SK-N-SH treated with all-trans-retinoic acid at 6 μM for 48 hours (cell line): ENCODE data around the gene BAZ1A.
"Not testable (repeated sequence)": the region's sequence is repeated elsewhere in the genome, so short reads cannot be mapped to it uniquely, and the experiment has no call there.

Experiments
- ATAC-seq: fragments of 200-7000 bp; cut with Tn5 transposase; 3 replicates; pipeline ENCODE4 v1.9.1; 2020; ENCODE audit warnings: mild to moderate bottlenecking, moderate library complexity
- ARNTL ChIP-seq: fragments of 450-650 bp; formaldehyde crosslinking; IDR thresholded peaks from 2 replicates; pipeline ENCODE4 v1.5.0; 2020; ENCODE audit warnings: low read depth, mild to moderate bottlenecking, moderate library complexity, borderline replicate concordance
- BACH2 ChIP-seq: fragments of 250-450 bp; sonication (Bioruptor Pico); IDR thresholded peaks from 2 replicates; pipeline ENCODE4 v1.9.0; 2021; ENCODE audit warnings: mild to moderate bottlenecking, borderline replicate concordance
- CREB5 ChIP-seq: fragments of 250-450 bp; sonication (Bioruptor Pico); IDR thresholded peaks from 2 replicates; pipeline ENCODE4 v1.5.1; 2020; ENCODE audit warnings: low read depth, mild to moderate bottlenecking, moderate library complexity
- CSRNP3 ChIP-seq: fragments of 250-450 bp; sonication (Bioruptor Pico); IDR thresholded peaks from 2 replicates; pipeline ENCODE4 v1.5.1; 2021; ENCODE audit warnings: mild to moderate bottlenecking, moderate library complexity
- ESRRG ChIP-seq: fragments of 250-450 bp; sonication (Bioruptor Pico); IDR thresholded peaks from 2 replicates; pipeline ENCODE4 v1.6.1; 2021; ENCODE audit warnings: mild to moderate bottlenecking
- ISL1 ChIP-seq: fragments of 250-450 bp; sonication (Bioruptor Pico); IDR thresholded peaks from 2 replicates; pipeline ENCODE4 v2.1.2; 2022; ENCODE audit warnings: mild to moderate bottlenecking, moderate library complexity
- PPARA ChIP-seq: fragments of 250-450 bp; sonication (Bioruptor Pico); IDR thresholded peaks from 2 replicates; pipeline ENCODE4 v1.5.0; 2020; ENCODE audit warnings: mild to moderate bottlenecking, borderline replicate concordance
- RARB ChIP-seq: fragments of 250-450 bp; sonication (Bioruptor Pico); IDR thresholded peaks from 2 replicates; pipeline ENCODE4 v1.8.0; 2021; ENCODE audit warnings: mild to moderate bottlenecking, moderate library complexity
- SNAI2 ChIP-seq: fragments of 250-450 bp; sonication (Bioruptor Pico); IDR thresholded peaks from 2 replicates; pipeline ENCODE4 v1.5.0; 2020; ENCODE audit warnings: mild to moderate bottlenecking, moderate library complexity
- TCF4 ChIP-seq: fragments of 250-450 bp; sonication (Bioruptor Pico); IDR thresholded peaks from 2 replicates; pipeline ENCODE4 v1.8.0; 2021; ENCODE audit warnings: mild to moderate bottlenecking, moderate library complexity, borderline replicate concordance
- TOX ChIP-seq: fragments of 250-450 bp; sonication (Bioruptor Pico); IDR thresholded peaks from 2 replicates; pipeline ENCODE4 v1.8.0; 2021; ENCODE audit warnings: mild to moderate bottlenecking, moderate library complexity, borderline replicate concordance
- TSHZ2 ChIP-seq: fragments of 250-450 bp; sonication (Bioruptor Pico); IDR thresholded peaks from 2 replicates; pipeline ENCODE4 v1.5.0; 2020; ENCODE audit warnings: mild to moderate bottlenecking, moderate library complexity
- ZC3H10 ChIP-seq: fragments of 250-450 bp; sonication (Bioruptor Pico); IDR thresholded peaks from 2 replicates; pipeline ENCODE4 v1.5.1; 2021; ENCODE audit warnings: mild to moderate bottlenecking, moderate library complexity
- ZFP30 ChIP-seq: fragments of 450-650 bp; formaldehyde crosslinking; IDR thresholded peaks from 2 replicates; pipeline ENCODE4 v1.5.0; 2022; ENCODE audit warnings: mild to moderate bottlenecking, moderate library complexity
- ZNF565 ChIP-seq: fragments of 450-650 bp; formaldehyde crosslinking; conservative IDR thresholded peaks from 2 replicates; pipeline ENCODE4 v1.5.0; 2020; ENCODE audit warnings: low read depth, mild to moderate bottlenecking, moderate library complexity
- ZNF70 ChIP-seq: fragments of 450-650 bp; formaldehyde crosslinking; IDR thresholded peaks from 2 replicates; pipeline ENCODE4 v1.5.0; 2020; ENCODE audit warnings: mild to moderate bottlenecking, moderate library complexity
- ZNF8 ChIP-seq: fragments of 450-650 bp; formaldehyde crosslinking; IDR thresholded peaks from 2 replicates; pipeline ENCODE4 v1.5.0; 2020; ENCODE audit warnings: mild to moderate bottlenecking, moderate library complexity

The BAZ1A gene

GRCh38 chr14:34817768-34818167 is 57.4 kb downstream of the BAZ1A start:
- ATAC-seq = no peak
- TF ChIP-seq ARNTL = no peak
- no peak for TF ChIP-seq ZFP30 (CRISPR knock-in tag)
- TF ChIP-seq ZNF8 = no peak
- no peak for TF ChIP-seq TCF4 (CRISPR knock-in tag)
- TF ChIP-seq TSHZ2 (CRISPR knock-in tag) = no peak
- TF ChIP-seq SNAI2 = no peak

- TF ChIP-seq ESRRG (CRISPR knock-in tag) (no peak), RARB (CRISPR knock-in tag) (no peak), ZFP30 (CRISPR knock-in tag) (no peak), ZC3H10 (no peak)
- no peak for ATAC-seq
Observed at GRCh38 chr14:34810028-34810427, 65.1 kb downstream of the BAZ1A start.

- no peak for ATAC-seq
- no peak for TF ChIP-seq TOX
- TF ChIP-seq, all 23 proteins: peak for 0
Observed at GRCh38 chr14:34806257-34806656, 68.9 kb downstream of the BAZ1A start.

GRCh38 chr14:34804933-34805332 is 70.2 kb downstream of the BAZ1A start:
- no peak for ATAC-seq
- no peak for TF ChIP-seq PPARA (CRISPR knock-in tag)
- no peak for TF ChIP-seq ZNF565
- no peak for TF ChIP-seq TSHZ2 (CRISPR knock-in tag)
- no peak for TF ChIP-seq ZNF8
- no peak for TF ChIP-seq TCF4 (CRISPR knock-in tag)
- TF ChIP-seq SNAI2 = no peak
- TF ChIP-seq ESRRG (CRISPR knock-in tag) = no peak

GRCh38 chr14:34798861-34799260 is 76.3 kb downstream of the BAZ1A start:
- not testable (repeated sequence) for ATAC-seq

- no peak for ATAC-seq
- TF ChIP-seq ZFP30 (CRISPR knock-in tag) = no peak
- no peak for TF ChIP-seq ARNTL
- TF ChIP-seq BACH2 (CRISPR knock-in tag) = no peak
- TF ChIP-seq CSRNP3 (CRISPR knock-in tag) = no peak
- TF ChIP-seq RARB (CRISPR knock-in tag) = no peak
- no peak for TF ChIP-seq ZNF8
- TF ChIP-seq PPARA (CRISPR knock-in tag) = no peak
Observed at GRCh38 chr14:34797747-34798583, 77.2 kb downstream of the BAZ1A start.

GRCh38 chr14:34796902-34797301 is 78.3 kb downstream of the BAZ1A start:
- ATAC-seq = no peak
- TF ChIP-seq ZNF70 (CRISPR knock-in tag) = no peak
- TF ChIP-seq TCF4 (CRISPR knock-in tag) = no peak
- peak; percentile 67 for TF ChIP-seq ISL1 (CRISPR knock-in tag)
- no peak for TF ChIP-seq CREB5 (CRISPR knock-in tag)
